Fibroblast of lung (primary cell): ENCODE measurements around the gene GRIK4.

Experiments
- CTCF ChIP-seq, 2 donors: IDR thresholded peaks in 1 of 2; conservative IDR thresholded peaks in 1 of 2; 1 replicate in 1 of 2; 2 replicates in 1 of 2; pipeline ENCODE4 v1.5.1; 2011 to 2012; ENCODE audit warnings: low read length in 2 of 2, control low read depth in 1 of 2, inconsistent platforms in 1 of 2, low read depth in 1 of 2, mild to moderate bottlenecking in 1 of 2
- EZH2 ChIP-seq: IDR thresholded peaks from 2 replicates; pipeline ENCODE4 v1.5.1; 2012; ENCODE audit warnings: low read length, control low read depth, mild to moderate bottlenecking; ENCODE audit errors: missing control alignments

GRCh38 chr11:120971825-120972224 lies 460.3 kb downstream of the GRIK4 start:
- no peak for TF ChIP-seq CTCF (conservative IDR thresholded peaks at IDR 0.05 in 1 of 2, IDR thresholded peaks at IDR 0.05 in 1 of 2; ENCODE audit: low read depth in 1 of 2, low read length in 2 of 2)
- TF ChIP-seq EZH2: no peak
